GM10266 (cell line): Measurements from ENCODE around the gene GFY.

Experiments
- DNase-seq: peaks from one replicate; pipeline ENCODE4 v3.0.0; 2012; ENCODE audit errors: extremely low spot score
- CTCF ChIP-seq: IDR thresholded peaks from 2 replicates; pipeline ENCODE4 v1.5.1; 2012; ENCODE audit warnings: mild to moderate bottlenecking, low read depth; ENCODE audit not compliant: control insufficient read depth, insufficient read depth; ENCODE audit errors: missing control alignments

GFY gene

GRCh38 chr19:49445997-49446396 is 20.8 kb downstream of the GFY start:
- no peak for DNase-seq
- TF ChIP-seq CTCF, result peak; percentile 10

DNA sequence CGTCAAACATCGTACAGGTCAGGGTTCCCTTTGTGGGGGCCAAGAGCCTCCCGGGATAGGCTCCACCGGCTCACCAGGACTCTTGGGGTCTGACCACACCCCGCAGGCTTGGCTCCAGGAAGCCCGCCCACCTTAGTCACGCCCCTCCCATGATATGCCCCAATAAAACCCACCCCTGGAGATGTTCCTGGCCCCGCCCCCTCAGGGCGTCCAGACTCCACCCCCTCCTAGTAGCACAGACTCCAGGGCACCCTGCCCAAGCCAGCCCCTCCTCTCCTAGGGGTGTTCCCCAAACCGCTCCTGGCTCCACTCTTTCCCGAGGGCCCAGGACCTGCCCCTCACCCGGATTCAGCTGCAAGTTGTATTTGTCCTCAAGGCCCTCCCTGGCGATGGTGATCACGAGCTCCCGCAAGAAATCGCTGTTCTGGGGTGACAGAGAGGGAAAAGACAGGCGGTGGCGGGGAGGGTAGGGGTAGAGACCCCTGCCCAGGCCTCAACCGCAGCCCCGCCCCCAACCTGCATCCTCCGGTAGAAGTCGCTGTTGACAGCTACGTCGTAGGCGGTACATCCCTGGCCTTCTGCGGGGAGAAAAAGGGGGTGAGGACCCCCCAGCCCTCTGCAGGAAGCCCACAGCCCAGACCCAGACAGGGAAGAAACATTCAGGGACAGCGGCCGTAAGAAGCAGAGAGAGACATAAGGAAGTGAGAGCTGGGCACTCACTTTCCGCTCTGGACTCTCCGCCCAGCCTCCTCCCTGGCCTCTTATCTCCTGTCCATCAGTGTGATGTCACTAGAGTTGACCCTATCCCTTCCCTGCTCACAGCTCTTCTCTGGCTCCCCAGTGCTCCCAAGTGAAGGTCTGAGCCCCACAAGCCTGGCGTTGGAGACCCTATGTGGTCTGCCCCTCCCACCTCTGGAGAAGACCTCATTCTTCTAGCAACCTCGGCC is 22.6 kb downstream of the GFY start:
- DNase-seq, result no peak

DNA sequence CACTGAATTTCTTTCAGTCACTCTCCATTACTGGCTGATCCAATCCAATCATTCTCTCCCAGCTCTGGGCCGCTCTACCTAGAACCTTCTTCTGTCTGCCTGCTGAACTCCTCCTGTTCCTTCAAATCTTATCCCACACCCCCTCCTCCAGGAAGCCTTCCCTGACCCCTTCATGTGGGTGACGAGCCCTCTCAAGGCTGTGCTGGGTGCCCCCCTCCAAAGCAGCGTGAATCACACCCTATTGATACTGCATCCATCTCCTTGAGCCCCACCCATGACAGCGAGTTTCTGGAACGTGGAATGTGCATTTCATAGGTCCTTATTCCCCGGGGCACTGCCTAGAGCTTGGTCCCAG is 23.2 kb downstream of the GFY start:
- no peak for DNase-seq

More for the DNA sequence above, 22.6 kb downstream of the GFY start:
- no peak for TF ChIP-seq CTCF

GRCh38 chr19:49450405-49450804 is 25.2 kb downstream of the GFY start:
- no peak for DNase-seq
- TF ChIP-seq CTCF, result no peak

More for the DNA sequence above, 23.2 kb downstream of the GFY start:
- TF ChIP-seq CTCF, result no peak

DNA sequence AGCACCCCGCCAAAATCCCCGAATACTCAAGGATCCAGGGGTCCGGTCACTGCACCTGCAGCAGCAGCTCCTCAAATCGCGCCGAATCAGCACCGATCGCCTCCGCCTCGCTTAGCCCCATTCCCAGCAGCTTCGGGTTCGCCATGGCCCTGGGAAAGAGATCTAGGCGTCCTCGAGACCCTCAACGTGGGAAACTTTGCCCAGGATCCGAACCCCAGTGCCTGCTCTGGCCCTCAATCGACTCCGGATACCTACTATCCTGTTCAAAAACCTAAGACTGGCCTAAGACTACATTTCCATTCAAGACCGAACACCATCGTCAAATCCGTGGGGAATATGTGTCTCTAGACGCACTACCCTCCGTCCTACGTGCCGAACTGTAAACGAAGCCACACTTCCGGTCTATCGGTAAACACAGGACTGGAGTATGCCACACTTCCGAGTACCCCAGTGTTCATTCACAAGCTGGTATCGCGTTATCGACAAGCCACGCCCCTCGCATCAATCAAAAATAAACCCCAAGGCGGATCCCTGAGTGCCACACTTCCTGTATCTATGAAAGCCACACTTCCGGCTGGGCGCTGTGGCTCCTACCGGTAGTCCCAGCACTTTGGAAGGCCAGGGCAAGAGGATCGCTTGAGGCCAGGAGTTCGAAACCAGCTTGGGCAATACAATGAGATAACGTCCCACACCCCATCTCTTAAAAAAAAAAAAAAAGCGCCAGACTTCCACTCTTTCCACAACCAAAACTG is 26.4 kb downstream of the GFY start, which contains the start of gene PIH1D1:
Gene PIH1D1, minus strand, starts transcription at position 385 of the 752 bp plus-strand sequence. Its CDS starts 240 bp downstream, at position 145.
- no peak for TF ChIP-seq CTCF
- peak; percentile 91 for DNase-seq

DNA sequence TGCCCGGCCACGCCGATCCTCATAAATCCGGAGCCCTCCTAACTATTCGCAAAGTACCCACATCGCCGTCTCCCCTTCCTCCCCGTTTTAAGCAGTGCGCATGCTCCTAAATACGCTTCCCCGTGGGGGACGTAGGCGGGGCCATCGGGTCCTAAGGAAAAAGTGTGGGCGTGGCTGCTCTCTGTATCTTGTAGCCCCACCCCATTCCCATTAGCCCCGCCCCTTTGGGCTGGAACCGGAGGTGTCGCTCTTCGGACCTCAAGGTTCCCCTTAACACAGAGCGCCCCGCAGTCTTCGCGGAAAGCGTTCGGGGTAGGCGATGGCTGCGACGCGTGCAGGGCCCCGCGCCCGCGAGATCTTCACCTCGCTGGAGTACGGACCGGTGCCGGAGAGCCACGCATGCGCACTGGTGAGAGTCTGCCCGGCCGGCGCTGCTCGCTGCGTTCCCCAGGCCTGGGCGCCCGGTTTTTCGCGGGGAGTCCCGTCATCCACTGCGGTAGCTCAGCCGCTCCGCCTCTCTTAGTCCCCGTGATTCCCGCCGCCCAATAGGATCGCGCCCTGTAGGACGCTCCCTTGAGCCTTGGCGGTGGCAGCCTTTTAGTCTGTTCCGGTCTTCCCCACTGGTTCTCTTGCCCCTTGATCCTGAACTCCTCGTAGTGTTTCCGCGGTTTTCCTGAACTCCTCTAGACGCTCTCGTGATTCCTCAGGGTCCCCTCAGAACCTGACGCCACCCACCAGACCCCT is 28.0 kb downstream of the GFY start, which contains the start of gene ALDH16A1:
Gene ALDH16A1, plus strand, starts transcription at position 213 of the 744 bp plus-strand sequence. Its CDS starts 107 bp downstream, at position 320.
- TF ChIP-seq CTCF, result no peak
- DNase-seq, result peak; percentile 97
